ENCODE measurements around the gene TAF10.
A peak's percentile ranks its signal among the peaks of the same experiment; 100 is the strongest.

Gene TAF10

DNA sequence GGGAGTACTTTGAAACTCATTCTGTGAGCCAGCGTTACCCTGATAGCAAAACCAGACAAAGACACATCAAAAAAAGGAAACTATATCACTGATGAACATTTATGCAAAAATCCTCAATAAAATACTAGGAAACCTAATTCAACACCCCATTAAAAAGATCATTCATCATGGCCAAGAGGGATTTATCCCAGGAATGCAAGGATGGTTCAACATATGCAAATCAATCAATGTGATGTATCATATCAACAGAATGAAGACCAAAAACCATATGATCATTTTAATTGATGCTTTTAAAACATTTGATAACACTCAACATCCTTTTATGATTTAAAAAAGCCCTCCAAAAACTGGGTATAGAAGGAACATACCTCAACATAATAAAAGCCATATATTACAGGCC, 28.4 kb downstream of the TAF10 start:
- DNase-seq (ENCODE audit: low read depth), result no peak

GRCh38 chr11:6579681-6580080, 32.3 kb downstream of the TAF10 start:
- DNase-seq (ENCODE audit: low read depth), result no peak

GRCh38 chr11:6578134-6578533, 33.9 kb downstream of the TAF10 start:
- no peak for DNase-seq (ENCODE audit: low read depth)

GRCh38 chr11:6576471-6577373, 35.3 kb downstream of the TAF10 start:
- DNase-seq (ENCODE audit: low read depth), result peak; percentile 89

DNA sequence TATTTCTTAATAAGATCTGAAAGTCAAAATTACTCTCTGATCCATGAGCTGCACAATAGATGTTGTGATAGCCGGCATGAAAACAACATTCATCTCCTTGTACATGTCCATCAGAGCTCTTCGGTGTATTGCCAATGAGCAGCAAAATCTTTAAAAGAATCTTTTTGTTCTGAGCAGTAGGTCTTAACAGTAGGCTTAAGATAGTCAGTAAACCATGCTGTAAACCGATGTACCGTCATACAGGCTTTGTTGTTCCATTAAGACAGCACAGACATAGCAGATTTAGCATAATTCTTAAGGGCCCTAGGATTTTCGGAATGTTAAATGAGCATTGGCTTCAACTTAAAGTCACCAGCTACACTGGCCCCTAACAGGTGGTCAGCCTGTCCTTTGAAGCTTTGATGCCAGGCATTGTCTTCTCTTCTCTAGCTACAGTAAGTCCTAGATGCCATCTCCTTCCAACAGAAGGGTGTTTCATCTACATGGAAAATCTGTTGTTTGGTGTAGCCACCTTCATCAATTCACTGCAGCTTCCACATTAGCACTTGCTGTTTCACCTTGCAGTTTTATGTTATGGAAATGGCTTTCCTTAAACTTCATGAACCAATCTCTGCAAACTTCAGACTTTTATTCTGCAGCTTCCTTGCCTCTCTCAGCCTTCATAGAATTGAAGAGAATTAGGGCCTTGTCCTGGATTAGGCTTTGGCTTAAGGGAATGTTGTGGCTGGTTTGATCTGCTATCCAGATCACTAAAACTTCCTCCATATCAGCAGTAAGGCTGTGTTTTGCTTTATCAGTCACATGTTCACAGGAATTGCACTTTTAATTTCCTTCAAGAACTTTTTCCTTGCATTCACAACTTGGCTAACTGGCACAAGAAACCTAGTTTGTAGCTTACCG, 37.0 kb downstream of the TAF10 start:
- no peak for DNase-seq (ENCODE audit: low read depth)

- peak; percentile 87 for DNase-seq (ENCODE audit: low read depth)
Measured at GRCh38 chr11:6572215-6572614, 39.8 kb downstream of the TAF10 start.

GRCh38 chr11:6571434-6572008, 40.5 kb downstream of the TAF10 start:
- DNase-seq (ENCODE audit: low read depth), result no peak

- DNase-seq (ENCODE audit: low read depth), result no peak
Measured at GRCh38 chr11:6570691-6571427, 41.2 kb downstream of the TAF10 start.

DNA sequence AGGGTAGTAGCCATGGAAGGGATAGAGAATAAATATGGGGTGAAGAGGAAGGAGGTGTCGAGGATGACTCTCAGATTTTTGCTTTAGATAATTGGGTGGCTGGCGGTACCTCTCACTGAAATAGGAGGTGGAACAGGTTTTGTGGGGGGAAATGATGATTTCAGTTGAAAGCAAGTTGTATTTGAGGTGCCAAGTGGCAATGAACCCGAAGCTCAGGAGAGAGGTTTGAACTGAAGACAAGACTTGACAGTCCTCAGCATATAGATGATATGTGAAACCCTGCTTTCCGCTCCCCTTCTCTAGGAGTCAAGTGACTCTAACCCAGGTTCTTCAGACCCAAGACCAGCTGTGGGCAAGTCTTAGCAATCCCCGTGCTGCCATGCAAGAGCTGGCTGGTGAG, 42.3 kb downstream of the TAF10 start:
- no peak for DNase-seq (ENCODE audit: low read depth)

GRCh38 chr11:6568191-6568918, 43.7 kb downstream of the TAF10 start:
- peak; percentile 64 for DNase-seq (ENCODE audit: low read depth)

GRCh38 chr11:6567371-6567745, 44.7 kb downstream of the TAF10 start:
- no peak for DNase-seq (ENCODE audit: low read depth)

- DNase-seq (ENCODE audit: low read depth), result no peak
Measured at GRCh38 chr11:6566704-6567370, 45.2 kb downstream of the TAF10 start.

GRCh38 chr11:6565988-6566703, 45.9 kb downstream of the TAF10 start:
- no peak for DNase-seq (ENCODE audit: low read depth)

DNA sequence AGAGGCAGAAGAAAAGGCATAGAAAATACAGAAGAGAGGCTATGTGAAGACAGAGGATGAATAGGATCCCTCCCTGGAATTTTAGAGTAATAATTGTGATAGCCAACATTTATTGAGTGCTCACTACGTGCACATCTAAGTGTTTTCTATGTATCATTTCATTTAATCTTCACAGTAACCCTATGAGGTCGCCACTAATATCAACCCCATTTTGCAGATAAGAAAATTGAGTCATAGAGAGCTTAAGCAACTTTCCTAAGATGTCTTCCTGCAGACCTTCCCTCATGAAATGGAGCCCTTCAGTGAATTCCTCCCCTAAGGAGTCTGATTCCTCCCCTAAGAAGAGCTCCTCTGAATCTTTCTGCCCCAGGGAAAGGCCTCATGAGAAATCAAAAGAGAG, 46.7 kb downstream of the TAF10 start:
- no peak for DNase-seq (ENCODE audit: low read depth)

- no peak for DNase-seq (ENCODE audit: low read depth)
Measured at GRCh38 chr11:6563667-6564066, 48.3 kb downstream of the TAF10 start.

- DNase-seq (ENCODE audit: low read depth), result peak; percentile 5
Measured at GRCh38 chr11:6563121-6563619, 48.8 kb downstream of the TAF10 start.

DNA sequence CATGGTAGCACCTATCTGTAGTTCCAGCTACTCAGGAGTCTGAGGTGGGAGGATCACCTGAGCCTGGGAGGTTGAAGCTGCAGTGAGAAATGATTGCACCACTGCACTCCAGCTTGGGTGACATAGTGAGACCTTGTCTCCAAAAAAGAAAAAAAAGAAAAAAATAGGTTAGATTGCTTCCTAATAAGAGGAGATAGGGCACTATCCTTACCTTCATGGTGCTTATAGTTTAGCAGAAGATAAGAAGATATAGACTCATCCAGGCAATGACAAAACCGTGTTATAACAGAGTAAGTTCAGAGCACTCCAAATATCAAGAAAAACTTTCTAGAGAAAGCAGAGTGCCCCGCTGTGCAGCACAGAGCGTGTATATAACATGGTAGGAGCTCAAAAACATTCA, 50.7 kb downstream of the TAF10 start:
- DNase-seq (ENCODE audit: low read depth), result no peak

Measured in EH (cell line).